Neuron (in vitro differentiated cells): ENCODE results near the gene RNF215.

ENCODE experiments used
- H2AFZ ChIP-seq: one replicate; pipeline ENCODE4 v1.6.1; 2013; ENCODE audit warnings: low read depth, mild to moderate bottlenecking, inconsistent platforms, low read length, moderate library complexity
- H3K27me3 ChIP-seq: one replicate; pipeline ENCODE4 v1.6.1; 2013; ENCODE audit warnings: low read length; ENCODE audit not compliant: insufficient read depth
- H3K36me3 ChIP-seq: one replicate; pipeline ENCODE4 v1.6.1; 2013; ENCODE audit warnings: low read length; ENCODE audit not compliant: insufficient read depth
- H3K4me1 ChIP-seq: one replicate; pipeline ENCODE4 v1.6.1; 2013; ENCODE audit warnings: low read length; ENCODE audit not compliant: insufficient read depth
- H3K4me3 ChIP-seq: 2 replicates; pipeline ENCODE4 v1.5.1; 2013; ENCODE audit warnings: mild to moderate bottlenecking, low read length, moderate library complexity
- H3K9me3 ChIP-seq: one replicate; pipeline ENCODE4 v1.6.1; 2013; ENCODE audit warnings: low read length

RNF215 gene

GRCh38 chr22:30398685-30399680 lies 11.8 kb upstream of the RNF215 start:
- H3K4me1 ChIP-seq, result peaks cover 9% of the 10 kb centered on the region
- H3K4me3 ChIP-seq, result no peak overlapping the region
- H2AFZ ChIP-seq, result no peak overlapping the region
- no peaks in the 10 kb centered on the region for H3K36me3 ChIP-seq
- H3K27me3 ChIP-seq, result peaks cover 4% of the 10 kb centered on the region
- no peaks in the 10 kb centered on the region for H3K9me3 ChIP-seq

- H3K36me3 ChIP-seq, result no peaks in the 10 kb centered on the region
- H3K27me3 ChIP-seq, result peaks cover 4% of the 10 kb centered on the region
- peaks cover 9% of the 10 kb centered on the region for H3K4me1 ChIP-seq
- H3K9me3 ChIP-seq, result no peaks in the 10 kb centered on the region
- H3K4me3 ChIP-seq, result peak overlapping the region; percentile 56
- H2AFZ ChIP-seq, result peak overlapping the region; percentile 77
Measured at GRCh38 chr22:30397656-30398635, 10.7 kb upstream of the RNF215 start.

GRCh38 chr22:30396871-30397655 lies 9.9 kb upstream of the RNF215 start, which contains the start of gene SEC14L2:
SEC14L2 (plus strand) TSS chr22:30397018; CDS start chr22:30397117, 99 bp downstream.
- Histone ChIP-seq H3K36me3 (no peaks in the 10 kb centered on the region), H3K4me3 (peak within 1 kb of the TSS; percentile 56), H3K4me1 (peaks cover 9% of the 10 kb centered on the region), H2AFZ (peak within 1 kb of the TSS; percentile 77), H3K9me3 (no peaks in the 10 kb centered on the region), H3K27me3 (peaks cover 4% of the 10 kb centered on the region)

- no peak overlapping the region for H3K4me3 ChIP-seq
- no peaks in the 10 kb centered on the region for H3K9me3 ChIP-seq
- no peak overlapping the region for H2AFZ ChIP-seq
- H3K4me1 ChIP-seq, result peaks cover 9% of the 10 kb centered on the region
- no peaks in the 10 kb centered on the region for H3K36me3 ChIP-seq
- H3K27me3 ChIP-seq, result peaks cover 4% of the 10 kb centered on the region
Measured at GRCh38 chr22:30393885-30394284, 6.7 kb upstream of the RNF215 start.

GRCh38 chr22:30393322-30393680 lies 6.1 kb upstream of the RNF215 start:
- no peaks in the 10 kb centered on the region for H3K36me3 ChIP-seq
- peaks cover 4% of the 10 kb centered on the region for H3K27me3 ChIP-seq
- no peak overlapping the region for H2AFZ ChIP-seq
- H3K4me1 ChIP-seq, result peaks cover 9% of the 10 kb centered on the region
- no peak overlapping the region for H3K4me3 ChIP-seq
- no peaks in the 10 kb centered on the region for H3K9me3 ChIP-seq

GRCh38 chr22:30392661-30393321 lies 5.6 kb upstream of the RNF215 start:
- Histone ChIP-seq H2AFZ (no peak overlapping the region), H3K9me3 (no peaks in the 10 kb centered on the region), H3K36me3 (no peaks in the 10 kb centered on the region), H3K27me3 (peaks cover 4% of the 10 kb centered on the region), H3K4me3 (no peak overlapping the region), H3K4me1 (peaks cover 9% of the 10 kb centered on the region)

GRCh38 chr22:30390974-30391691 lies 3.9 kb upstream of the RNF215 start:
- Histone ChIP-seq H3K36me3 (no peaks in the 10 kb centered on the region), H3K4me1 (peaks cover 5% of the 10 kb centered on the region), H3K9me3 (no peaks in the 10 kb centered on the region), H3K4me3 (no peak overlapping the region), H3K27me3 (no peaks in the 10 kb centered on the region), H2AFZ (no peak overlapping the region)

GRCh38 chr22:30386608-30386959 lies 627 bp downstream of the RNF215 start:
- peaks cover 7% of the 10 kb centered on the region for H3K4me1 ChIP-seq
- peak overlapping the region; percentile 60 for H3K4me3 ChIP-seq
- H3K9me3 ChIP-seq, result no peaks in the 10 kb centered on the region
- H2AFZ ChIP-seq, result peak overlapping the region; percentile 39
- no peaks in the 10 kb centered on the region for H3K27me3 ChIP-seq
- H3K36me3 ChIP-seq, result peaks cover 12% of the 10 kb centered on the region

GRCh38 chr22:30385942-30386341 lies 1.3 kb downstream of the RNF215 start:
- Histone ChIP-seq H3K4me3 (peak overlapping the region; percentile 60), H2AFZ (no peak overlapping the region), H3K9me3 (no peaks in the 10 kb centered on the region), H3K4me1 (peaks cover 7% of the 10 kb centered on the region), H3K36me3 (peaks cover 13% of the 10 kb centered on the region), H3K27me3 (no peaks in the 10 kb centered on the region)

- Histone ChIP-seq H3K9me3 (no peaks in the 10 kb centered on the region), H3K4me1 (peaks cover 7% of the 10 kb centered on the region), H3K4me3 (no peak overlapping the region), H3K27me3 (no peaks in the 10 kb centered on the region), H2AFZ (no peak overlapping the region), H3K36me3 (peaks cover 22% of the 10 kb centered on the region)
Measured at GRCh38 chr22:30383061-30383460, 4.2 kb downstream of the RNF215 start.

- H2AFZ ChIP-seq, result no peak overlapping the region
- no peak overlapping the region for H3K4me3 ChIP-seq
- H3K9me3 ChIP-seq, result no peaks in the 10 kb centered on the region
- H3K36me3 ChIP-seq, result peaks cover 29% of the 10 kb centered on the region
- H3K27me3 ChIP-seq, result no peaks in the 10 kb centered on the region
- H3K4me1 ChIP-seq, result peaks cover 7% of the 10 kb centered on the region
Measured at GRCh38 chr22:30382340-30382739, 4.9 kb downstream of the RNF215 start.
